Measurements from ENCODE around the gene STXBP1. TPM values are rescaled to one million over a fixed set of nuclear protein-coding genes. Genes with fewer than 3 reads are reported as not detected.
A peak's percentile ranks its signal among the peaks of the same experiment; 100 is the strongest.
"Not testable (repeated sequence)": the region's sequence is repeated elsewhere in the genome, so short reads cannot be mapped to it uniquely, and the experiment has no call there.

The STXBP1 gene
- total RNA-seq, 6 donors from 2014 or later = 44.6 to 124 (median 76.1) TPM

DNA sequence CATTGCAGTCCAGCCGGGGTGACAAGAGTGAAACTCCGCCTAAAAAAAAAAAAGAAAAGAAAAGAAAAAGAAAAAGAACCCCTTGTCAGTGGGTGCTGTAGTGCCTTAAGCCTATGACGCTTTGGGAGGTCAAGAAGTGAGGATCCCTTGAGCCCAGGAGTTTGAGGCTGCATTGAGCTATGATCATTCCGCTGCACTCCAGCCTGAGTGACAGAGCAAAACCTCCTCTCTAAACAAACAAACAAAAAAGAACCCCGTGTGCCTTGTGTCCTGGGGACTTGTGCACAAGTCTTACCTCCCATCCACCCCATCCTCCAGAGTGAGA lies 33.5 kb upstream of the STXBP1 start:
- 34 to 37% methylated on average over 5 of the region's 5 CpGs for WGBS, 2 donors
- no peaks in the 10 kb centered on the region for H3K27me3 ChIP-seq

DNA sequence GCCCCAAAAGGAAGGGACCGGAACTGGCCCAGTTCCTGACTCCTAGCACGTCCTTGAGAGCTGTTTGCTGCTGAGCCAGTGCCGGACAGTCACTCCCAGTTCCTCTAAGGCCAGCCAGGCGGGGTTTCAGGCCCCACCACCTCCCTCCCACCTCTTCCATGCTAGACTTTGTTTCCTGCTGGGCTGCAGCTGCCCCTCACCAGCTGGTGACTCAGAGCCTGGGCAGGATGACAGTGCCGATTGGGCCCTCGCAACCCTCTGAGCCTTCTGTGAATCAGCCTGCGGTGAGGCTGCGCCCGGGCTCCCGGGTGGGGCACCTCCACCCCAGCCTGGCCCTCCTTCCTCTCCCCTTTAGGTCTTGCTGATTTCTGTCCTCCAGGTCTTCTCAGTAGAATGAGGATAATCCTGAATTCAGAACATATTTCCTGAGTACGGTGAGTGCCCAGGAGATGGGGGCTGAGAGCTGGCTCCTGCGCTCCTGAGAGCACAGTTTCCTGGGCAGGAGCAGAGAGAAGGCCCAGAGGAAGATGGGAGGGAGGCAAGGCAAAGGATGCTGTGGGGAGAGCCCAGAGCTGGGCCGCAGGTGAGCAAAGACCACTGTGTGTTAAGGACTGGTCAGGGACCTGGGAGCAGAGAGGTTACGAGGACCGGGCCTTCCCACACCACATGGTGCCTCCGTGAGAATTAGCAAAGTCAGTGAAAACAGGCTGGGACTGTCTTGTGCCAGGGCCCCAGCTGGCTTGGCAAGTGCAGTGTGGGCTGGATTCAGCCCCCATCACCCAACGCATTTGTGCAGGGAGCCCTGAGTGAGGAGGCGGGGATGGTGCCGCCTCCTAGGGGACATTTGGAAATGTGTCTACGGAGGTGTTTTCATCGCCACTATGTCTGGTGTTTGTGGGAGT lies 32.9 kb upstream of the STXBP1 start:
- WGBS, 2 donors = 19 to 33% methylated on average over 15 to 19 of the region's 21 CpGs
- Histone ChIP-seq H3K4me3 (peak overlapping the region in 3 of 4 donors; percentile 17 to 41 (median 36)), H3K27ac (peak overlapping the region; percentile 88 to 97 (median 94)), H3K36me3 (no peaks in the 10 kb centered on the region), H3K4me1 (peaks cover 39 to 72% (median 49%) of the 10 kb centered on the region in 4 donors), H3K9me3 (no peaks in the 10 kb centered on the region), H3K27me3 (no peaks in the 10 kb centered on the region)
- ATAC-seq (ENCODE audit: low FRiP score in 2 of 2) (peak; percentile 94 to 95), DNase-seq (peak; percentile 90 to 98)
- peak in 2 of 4 donors; percentile 32 to 69 for TF ChIP-seq POLR2A (IDR thresholded peaks at IDR 0.05)
- peak; percentile 93 to 94 for TF ChIP-seq POLR2AphosphoS5 (IDR thresholded peaks at IDR 0.05)
- peak in 2 of 4 donors; percentile 72 to 86 for TF ChIP-seq EP300 (IDR thresholded peaks at IDR 0.05)
- TF ChIP-seq, protein P1, sequence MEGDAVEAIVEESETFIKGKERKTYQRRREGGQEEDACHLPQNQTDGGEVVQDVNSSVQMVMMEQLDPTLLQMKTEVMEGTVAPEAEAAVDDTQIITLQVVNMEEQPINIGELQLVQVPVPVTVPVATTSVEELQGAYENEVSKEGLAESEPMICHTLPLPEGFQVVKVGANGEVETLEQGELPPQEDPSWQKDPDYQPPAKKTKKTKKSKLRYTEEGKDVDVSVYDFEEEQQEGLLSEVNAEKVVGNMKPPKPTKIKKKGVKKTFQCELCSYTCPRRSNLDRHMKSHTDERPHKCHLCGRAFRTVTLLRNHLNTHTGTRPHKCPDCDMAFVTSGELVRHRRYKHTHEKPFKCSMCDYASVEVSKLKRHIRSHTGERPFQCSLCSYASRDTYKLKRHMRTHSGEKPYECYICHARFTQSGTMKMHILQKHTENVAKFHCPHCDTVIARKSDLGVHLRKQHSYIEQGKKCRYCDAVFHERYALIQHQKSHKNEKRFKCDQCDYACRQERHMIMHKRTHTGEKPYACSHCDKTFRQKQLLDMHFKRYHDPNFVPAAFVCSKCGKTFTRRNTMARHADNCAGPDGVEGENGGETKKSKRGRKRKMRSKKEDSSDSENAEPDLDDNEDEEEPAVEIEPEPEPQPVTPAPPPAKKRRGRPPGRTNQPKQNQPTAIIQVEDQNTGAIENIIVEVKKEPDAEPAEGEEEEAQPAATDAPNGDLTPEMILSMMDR (IDR thresholded peaks at IDR 0.05) = peak in 5 of 6 experiments; percentile 2 to 53 (median 44)

More for the DNA sequence above, 33.5 kb upstream of the STXBP1 start:
- DNase-seq (no peak), ATAC-seq (ENCODE audit: low FRiP score in 2 of 2) (no peak)
- Histone ChIP-seq H3K36me3 (no peaks in the 10 kb centered on the region), H3K9me3 (no peaks in the 10 kb centered on the region), H3K4me3 (peak overlapping the region in 3 of 4 donors; percentile 17 to 41 (median 36)), H3K4me1 (peaks cover 45 to 72% (median 52%) of the 10 kb centered on the region in 4 donors), H3K27ac (peak overlapping the region; percentile 88 to 97 (median 94))
- TF ChIP-seq POLR2AphosphoS5 (IDR thresholded peaks at IDR 0.05) = no peak

DNA sequence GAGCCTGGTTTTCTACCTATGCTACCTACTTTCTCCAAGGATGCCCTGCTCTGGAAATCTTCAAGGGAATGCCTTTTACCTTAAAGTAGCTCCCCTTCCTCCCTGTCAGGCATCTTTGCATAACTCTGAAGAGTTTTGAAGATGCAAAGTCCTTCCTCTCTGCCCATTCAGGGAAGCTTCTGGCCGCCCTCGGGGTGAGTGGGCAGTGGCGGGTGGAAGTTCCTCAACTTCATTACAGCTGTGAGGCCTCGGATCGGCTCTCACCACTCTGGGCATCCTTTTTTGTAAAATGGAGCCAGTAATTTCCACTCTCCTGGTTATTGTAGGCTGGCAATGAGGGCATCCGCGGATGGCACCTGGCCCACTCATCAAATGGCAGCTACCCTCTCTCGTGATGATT lies 31.7 kb upstream of the STXBP1 start:
- no peak for DNase-seq
- Histone ChIP-seq H3K27me3 (no peaks in the 10 kb centered on the region), H3K4me1 (peaks cover 33 to 66% (median 41%) of the 10 kb centered on the region in 4 donors), H3K36me3 (no peaks in the 10 kb centered on the region), H3K4me3 (no peak overlapping the region), H3K27ac (peak overlapping the region; percentile 88 to 97 (median 94)), H3K9me3 (no peaks in the 10 kb centered on the region)
- no peak for ATAC-seq (ENCODE audit: low FRiP score in 2 of 2)
- WGBS, 2 donors = 70% methylated on average over 8 of the region's 8 CpGs
- TF ChIP-seq POLR2A (IDR thresholded peaks at IDR 0.05) = no peak
- TF ChIP-seq, protein P1 (IDR thresholded peaks at IDR 0.05) = no peak
- TF ChIP-seq POLR2AphosphoS5 (IDR thresholded peaks at IDR 0.05) = no peak
- TF ChIP-seq EP300 (IDR thresholded peaks at IDR 0.05) = no peak

DNA sequence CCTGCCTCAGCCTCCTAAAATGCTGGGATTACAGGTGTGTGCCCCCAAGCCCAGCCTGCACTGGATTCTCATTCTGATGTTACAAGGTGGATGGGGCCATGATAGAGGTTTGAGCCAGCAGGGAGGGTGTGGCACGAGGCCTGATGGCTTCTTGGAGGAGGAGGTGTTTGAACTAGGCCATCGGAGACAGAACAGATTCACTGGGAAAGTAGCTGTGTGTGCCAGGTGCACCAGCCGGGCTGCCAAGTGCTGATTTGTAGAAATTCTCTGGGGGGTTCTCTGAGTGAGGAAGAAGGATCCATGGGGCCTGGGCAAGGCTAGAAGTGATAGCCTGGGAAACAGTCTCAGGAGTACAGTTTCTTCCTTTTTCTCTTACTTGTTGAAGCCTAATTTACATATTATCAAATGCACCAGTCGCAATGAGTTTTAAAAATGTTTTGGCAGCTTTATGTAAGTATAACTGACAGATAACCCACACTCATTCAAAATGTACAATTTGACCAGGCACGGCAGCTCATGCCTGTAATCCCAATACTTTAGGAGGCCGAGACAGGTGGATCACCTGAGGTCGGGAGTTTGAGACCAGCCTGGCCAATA lies 31.1 kb upstream of the STXBP1 start:
- TF ChIP-seq, protein P1 (IDR thresholded peaks at IDR 0.05) = no peak
- 79 to 86% methylated on average over 7 of the region's 7 CpGs for WGBS, 2 donors
- no peaks in the 10 kb centered on the region for H3K27me3 ChIP-seq
- no peak overlapping the region for H3K4me3 ChIP-seq
- ATAC-seq (ENCODE audit: low FRiP score in 2 of 2) (no peak), DNase-seq (no peak)
- H3K36me3 ChIP-seq = no peaks in the 10 kb centered on the region
- H3K27ac ChIP-seq = peak overlapping the region in 2 of 4 donors; percentile 88 to 96
- H3K9me3 ChIP-seq = no peaks in the 10 kb centered on the region
- H3K4me1 ChIP-seq = peaks cover 30 to 66% (median 39%) of the 10 kb centered on the region in 4 donors

DNA sequence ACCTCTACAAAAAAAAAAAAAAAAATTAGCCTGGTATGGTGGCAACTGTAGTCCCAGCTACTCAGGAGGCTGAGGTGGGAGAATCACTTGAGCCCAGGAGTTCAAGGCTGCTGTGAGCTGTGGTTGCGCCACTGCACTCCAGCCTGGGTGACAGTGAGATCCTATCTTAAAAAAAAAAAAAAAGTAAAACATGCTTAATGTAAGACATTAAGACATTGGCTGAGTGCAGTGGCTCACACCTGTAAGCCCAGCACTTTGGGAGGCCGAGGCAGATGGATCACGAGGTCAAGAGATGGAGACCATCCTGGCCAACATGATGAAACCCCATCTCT lies 27.6 kb upstream of the STXBP1 start:
- not testable (repeated sequence) for ATAC-seq (ENCODE audit: low FRiP score in 2 of 2); H3K27me3 ChIP-seq; H3K36me3 ChIP-seq; H3K9me3 ChIP-seq; H3K4me3 ChIP-seq
- 72 to 81% methylated on average over 3 of the region's 3 CpGs for WGBS, 2 donors
- peak in 1 of 2 donors; percentile 63 for DNase-seq
- Histone ChIP-seq H3K4me1 (peaks cover 19 to 55% (median 25%) of the 10 kb centered on the region in 4 donors), H3K27ac (peak overlapping the region in 3 of 4 donors; percentile 57 to 76 (median 62))
